Activated naive CD4-positive, alpha-beta T cell treated with anti-CD3 and anti-CD28 coated beads, Interleukin-2, amount 10 ng/mL, durations not matched to agents 7 days and 5 days (primary cell): ENCODE measurements around the gene GALNT10.

Experiments used
- CTCF ChIA-PET: fragments of 350-600 bp; sonication (Branson Sonifier 250); formaldehyde crosslinking; loops from one replicate; lab custom pipeline; 2021; ENCODE audit warnings: antibody characterized with exemption; lab: Charles Lee
- DNase-seq: peaks from one replicate; pipeline ENCODE4 v3.0.0-alpha.2; 2020
- H3K27ac Mint-ChIP-seq: one replicate; pipeline ENCODE4 v1.8.0; 2021; ENCODE audit warnings: mild to moderate bottlenecking, moderate library complexity, mixed read lengths
- H3K27me3 Mint-ChIP-seq: one replicate; pipeline ENCODE4 v1.8.0; 2021; ENCODE audit warnings: mild to moderate bottlenecking, mixed read lengths
- H3K36me3 Mint-ChIP-seq: one replicate; pipeline ENCODE4 v1.8.0; 2021; ENCODE audit warnings: mixed read lengths
- H3K4me1 Mint-ChIP-seq: one replicate; pipeline ENCODE4 v1.8.0; 2021; ENCODE audit warnings: mixed read lengths
- H3K4me3 Mint-ChIP-seq: one replicate; pipeline ENCODE4 v1.8.0; 2021; ENCODE audit warnings: mild to moderate bottlenecking, moderate library complexity, mixed read lengths
- H3K9me3 Mint-ChIP-seq: one replicate; pipeline ENCODE4 v1.8.0; 2021; ENCODE audit warnings: mixed read lengths

Gene GALNT10

GRCh38 chr5:154447089-154447725, 256.7 kb downstream of the GALNT10 start:
- DNase-seq: no peak
- Mint-ChIP-seq H3K27me3 (no peaks in the 10 kb centered on the region), H3K4me3 (peak overlapping the region; percentile 91), H3K4me1 (peaks cover 46% of the 10 kb centered on the region), H3K36me3 (peaks cover 31% of the 10 kb centered on the region), H3K9me3 (no peaks in the 10 kb centered on the region), H3K27ac (peak overlapping the region; percentile 77)
- CTCF ChIA-PET: interaction anchor here (1.2 to 2.0 kb wide), 2 partner anchors 374 to 375 kb away, joined by 3 to 7 read pairs; no protein-coding TSS in a partner anchor

DNA sequence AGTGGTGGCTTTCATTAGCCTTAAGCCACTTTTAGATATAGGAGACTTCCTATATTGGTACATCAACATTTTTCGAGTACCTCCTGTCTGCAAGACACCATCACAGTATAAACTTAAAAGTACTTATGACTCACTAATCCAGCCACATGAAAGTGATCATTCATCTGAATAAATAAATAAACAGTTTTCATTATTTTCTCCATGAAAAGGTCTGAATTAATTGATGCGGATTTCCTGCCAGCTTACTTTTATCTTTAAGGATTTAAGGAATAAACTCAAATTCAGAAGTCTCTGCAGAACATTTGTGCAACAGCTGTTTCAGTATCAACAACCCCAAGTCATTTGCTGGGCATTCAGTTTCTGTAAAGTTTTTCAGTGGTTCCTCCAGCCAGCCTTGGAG, 259.3 kb downstream of the GALNT10 start:
- CTCF ChIA-PET: interaction anchor here (1.6 kb wide), 1 partner anchor 17 kb away, joined by 6 read pairs; no protein-coding TSS in a partner anchor
- Mint-ChIP-seq H3K36me3 (peaks cover 46% of the 10 kb centered on the region), H3K4me1 (peaks cover 39% of the 10 kb centered on the region), H3K9me3 (no peaks in the 10 kb centered on the region), H3K27ac (no peak overlapping the region), H3K27me3 (no peaks in the 10 kb centered on the region), H3K4me3 (no peak overlapping the region)
- no peak for DNase-seq

DNA sequence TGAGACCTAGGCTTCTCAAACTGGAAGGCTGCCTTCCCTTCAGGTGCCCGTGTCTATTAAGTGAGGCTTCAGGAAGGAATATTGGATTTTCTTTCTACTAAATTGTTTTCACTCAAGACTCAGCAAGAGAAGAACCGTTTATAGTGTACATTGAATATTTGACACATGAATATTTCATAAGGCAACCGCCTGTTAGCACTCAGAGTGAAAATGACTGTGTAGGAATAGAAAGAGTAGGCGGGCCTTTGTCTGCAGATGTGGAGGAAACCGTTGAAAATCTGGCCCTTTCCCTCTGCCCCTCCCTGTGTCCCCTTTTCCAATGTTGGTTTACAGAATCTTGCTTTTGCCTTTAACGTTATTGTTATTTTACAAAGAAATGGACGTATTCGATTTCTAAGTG, 261.4 kb downstream of the GALNT10 start:
- no peaks in the 10 kb centered on the region for H3K27me3 Mint-ChIP-seq
- CTCF ChIA-PET: no interaction called here

GRCh38 chr5:154455585-154455984, 265.1 kb downstream of the GALNT10 start:
- Mint-ChIP-seq H3K4me1 (peaks cover 3% of the 10 kb centered on the region), H3K36me3 (peaks cover 62% of the 10 kb centered on the region), H3K4me3 (no peak overlapping the region), H3K9me3 (no peaks in the 10 kb centered on the region), H3K27me3 (no peaks in the 10 kb centered on the region), H3K27ac (peak overlapping the region; percentile 17)
- no peak for DNase-seq
- CTCF ChIA-PET: interaction anchor here (1.4 kb wide), 1 partner anchor 13 kb away, joined by 3 read pairs; no protein-coding TSS in a partner anchor

More for the DNA sequence above, 261.4 kb downstream of the GALNT10 start:
- peaks cover 59% of the 10 kb centered on the region for H3K36me3 Mint-ChIP-seq
- H3K4me3 Mint-ChIP-seq: no peak overlapping the region
- DNase-seq: no peak
- no peak overlapping the region for H3K27ac Mint-ChIP-seq
- peaks cover 32% of the 10 kb centered on the region for H3K4me1 Mint-ChIP-seq
- no peaks in the 10 kb centered on the region for H3K9me3 Mint-ChIP-seq

- H3K27ac Mint-ChIP-seq: no peak overlapping the region
- H3K9me3 Mint-ChIP-seq: no peaks in the 10 kb centered on the region
- H3K27me3 Mint-ChIP-seq: no peaks in the 10 kb centered on the region
- peaks cover 53% of the 10 kb centered on the region for H3K36me3 Mint-ChIP-seq
- H3K4me3 Mint-ChIP-seq: no peak overlapping the region
- CTCF ChIA-PET: interaction anchor here (1.4 kb wide), 1 partner anchor 12 kb away, joined by 3 read pairs; no protein-coding TSS in a partner anchor
- H3K4me1 Mint-ChIP-seq: no peaks in the 10 kb centered on the region
- DNase-seq: no peak
These were observed 266.0 kb downstream of the GALNT10 start for GRCh38 chr5:154456540-154456939.

- no peak overlapping the region for H3K27ac Mint-ChIP-seq
- no peaks in the 10 kb centered on the region for H3K27me3 Mint-ChIP-seq
- H3K36me3 Mint-ChIP-seq: peaks cover 35% of the 10 kb centered on the region
- CTCF ChIA-PET: interaction anchor here (0.8 kb wide), 1 partner anchor 387 kb away, joined by 3 read pairs; no protein-coding TSS in a partner anchor
- no peaks in the 10 kb centered on the region for H3K4me1 Mint-ChIP-seq
- no peak for DNase-seq
- no peak overlapping the region for H3K4me3 Mint-ChIP-seq
- H3K9me3 Mint-ChIP-seq: no peaks in the 10 kb centered on the region
These were observed 268.5 kb downstream of the GALNT10 start for GRCh38 chr5:154459015-154459414.

DNA sequence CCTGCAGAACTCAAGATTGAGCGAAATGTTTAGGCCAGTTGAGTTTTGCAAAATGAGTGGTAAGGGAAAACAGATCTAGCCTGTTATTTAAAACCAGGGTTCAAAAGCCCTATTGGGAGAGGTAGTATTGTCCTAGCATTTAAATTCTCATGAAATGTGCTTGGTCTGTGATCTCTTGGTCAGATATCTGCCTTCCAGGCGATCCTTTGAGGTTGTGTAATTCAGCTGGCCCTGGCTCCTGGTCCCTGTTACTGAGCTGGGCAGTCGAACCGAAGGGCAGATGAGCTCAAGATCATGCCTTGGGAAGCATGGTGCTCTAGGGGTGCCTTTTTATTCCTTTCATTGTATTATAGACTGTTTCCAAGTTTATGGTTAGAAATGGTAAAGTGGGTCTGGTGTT, 269.6 kb downstream of the GALNT10 start:
- CTCF ChIA-PET: no interaction called here
- Mint-ChIP-seq H3K4me3 (no peak overlapping the region), H3K27ac (no peak overlapping the region), H3K4me1 (no peaks in the 10 kb centered on the region), H3K9me3 (no peaks in the 10 kb centered on the region), H3K36me3 (peaks cover 28% of the 10 kb centered on the region), H3K27me3 (no peaks in the 10 kb centered on the region)
- DNase-seq: no peak

DNA sequence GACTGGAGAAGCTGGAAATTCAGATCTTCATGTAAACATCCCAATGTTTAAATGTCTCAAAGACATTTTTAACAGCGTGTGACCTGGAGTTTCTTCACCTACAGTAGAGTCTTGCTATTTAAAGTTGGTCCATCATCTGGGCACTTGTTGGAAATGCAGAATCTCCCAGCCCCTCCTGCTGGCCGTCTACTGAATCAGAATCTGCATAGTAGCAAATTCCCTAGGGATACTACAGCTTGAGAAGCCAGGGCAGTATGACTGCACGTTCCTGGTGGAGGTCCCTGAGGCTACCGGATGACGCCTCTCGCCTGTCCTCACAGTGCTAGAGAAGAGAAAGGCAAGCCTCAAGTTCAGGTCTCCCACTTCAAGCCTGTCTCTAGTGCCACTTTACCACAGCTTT, 271.0 kb downstream of the GALNT10 start:
- Mint-ChIP-seq H3K27me3 (peaks cover 6% of the 10 kb centered on the region), H3K9me3 (no peaks in the 10 kb centered on the region), H3K36me3 (peaks cover 18% of the 10 kb centered on the region), H3K4me3 (no peak overlapping the region), H3K4me1 (no peaks in the 10 kb centered on the region), H3K27ac (no peak overlapping the region)
- CTCF ChIA-PET: no interaction called here
- DNase-seq: no peak

DNA sequence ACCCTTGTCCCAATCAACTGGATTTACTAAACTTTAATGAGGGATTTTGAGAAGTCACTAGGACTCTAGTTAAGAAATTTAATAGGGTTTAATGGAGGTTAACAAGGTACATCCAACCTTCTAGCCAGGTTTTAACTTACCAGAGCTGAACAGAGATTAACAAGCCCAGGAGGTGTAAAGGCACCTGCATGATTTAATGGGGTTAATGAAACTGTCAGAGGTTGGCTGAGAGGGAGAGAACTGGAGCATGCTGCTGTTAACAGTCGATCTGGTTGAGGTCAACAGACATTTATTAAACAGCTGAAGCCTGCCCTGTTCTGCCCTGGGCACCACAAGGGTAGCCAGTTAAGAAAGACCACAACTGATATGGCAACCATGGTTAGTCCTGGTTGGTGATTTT, 273.9 kb downstream of the GALNT10 start:
- CTCF ChIA-PET: interaction anchor here (1.3 kb wide), 1 partner anchor 490 kb away, joined by 3 read pairs; no protein-coding TSS in a partner anchor
- H3K27ac Mint-ChIP-seq: no peak overlapping the region
- H3K4me3 Mint-ChIP-seq: no peak overlapping the region
- peaks cover 31% of the 10 kb centered on the region for H3K27me3 Mint-ChIP-seq
- H3K4me1 Mint-ChIP-seq: no peaks in the 10 kb centered on the region
- DNase-seq: no peak
- peaks cover 1% of the 10 kb centered on the region for H3K36me3 Mint-ChIP-seq
- H3K9me3 Mint-ChIP-seq: no peaks in the 10 kb centered on the region

DNA sequence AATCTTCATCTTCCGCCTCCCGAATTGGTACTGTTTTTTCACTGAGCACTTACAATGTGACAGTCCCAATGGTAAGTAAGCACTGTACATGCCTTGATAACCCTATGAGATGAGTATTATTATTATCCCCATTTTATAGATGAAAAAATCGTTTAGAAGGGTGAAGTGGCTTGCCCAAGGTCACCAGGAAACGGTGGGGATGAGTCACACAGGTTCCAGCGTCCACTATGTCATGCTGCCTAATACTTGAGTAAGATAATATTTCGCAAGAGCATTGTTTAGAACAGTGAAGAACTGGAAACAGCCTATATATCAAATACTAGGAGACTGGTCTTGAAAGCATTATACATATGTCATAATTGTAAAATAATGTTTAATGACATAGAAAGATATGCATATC, 274.6 kb downstream of the GALNT10 start:
- peaks cover 37% of the 10 kb centered on the region for H3K27me3 Mint-ChIP-seq
- H3K27ac Mint-ChIP-seq: no peak overlapping the region
- CTCF ChIA-PET: interaction anchor here (1.3 to 3.7 kb wide), 2 partner anchors 147 to 491 kb away, joined by 3 to 25 read pairs; no protein-coding TSS in a partner anchor
- no peaks in the 10 kb centered on the region for H3K9me3 Mint-ChIP-seq
- no peak for DNase-seq
- no peaks in the 10 kb centered on the region for H3K4me1 Mint-ChIP-seq
- peaks cover under 1% of the 10 kb centered on the region for H3K36me3 Mint-ChIP-seq
- H3K4me3 Mint-ChIP-seq: no peak overlapping the region

- Mint-ChIP-seq H3K4me3 (no peak overlapping the region), H3K36me3 (no peaks in the 10 kb centered on the region), H3K9me3 (no peaks in the 10 kb centered on the region), H3K27me3 (peaks cover 47% of the 10 kb centered on the region), H3K4me1 (no peaks in the 10 kb centered on the region), H3K27ac (no peak overlapping the region)
- DNase-seq: no peak
- CTCF ChIA-PET: interaction anchor here (1.1 to 3.7 kb wide), 7 partner anchors 17 to 393 kb away, joined by 3 to 25 read pairs (median 6); no protein-coding TSS in a partner anchor
These were observed 275.6 kb downstream of the GALNT10 start for GRCh38 chr5:154466147-154466546.

DNA sequence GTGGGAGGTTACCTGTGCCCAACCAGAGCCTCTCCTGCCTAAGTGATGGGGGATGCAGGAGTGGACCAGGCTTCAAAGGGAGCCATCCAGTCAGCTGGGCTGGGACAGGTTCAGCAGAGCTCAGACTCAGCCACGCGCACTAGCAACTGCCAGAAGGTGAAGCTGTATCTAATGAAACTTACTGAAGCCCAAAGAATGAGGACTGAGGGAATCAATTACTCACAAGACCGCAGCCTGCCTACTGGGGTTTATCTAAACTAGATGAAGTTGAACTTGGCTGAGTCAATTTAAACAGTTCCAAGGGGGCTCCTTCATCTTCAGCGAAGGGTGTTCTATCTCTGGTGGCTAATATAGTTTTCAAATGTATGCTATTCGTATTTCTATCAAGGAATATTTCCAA, 276.1 kb downstream of the GALNT10 start:
- CTCF ChIA-PET: interaction anchor here (0.6 to 3.7 kb wide), 10 partner anchors 15 to 394 kb away, joined by 3 to 25 read pairs (median 4); no protein-coding TSS in a partner anchor
- peaks cover 52% of the 10 kb centered on the region for H3K27me3 Mint-ChIP-seq
- no peaks in the 10 kb centered on the region for H3K9me3 Mint-ChIP-seq
- no peak for DNase-seq
- peaks cover 4% of the 10 kb centered on the region for H3K4me1 Mint-ChIP-seq
- H3K36me3 Mint-ChIP-seq: no peaks in the 10 kb centered on the region
- H3K4me3 Mint-ChIP-seq: no peak overlapping the region
- no peak overlapping the region for H3K27ac Mint-ChIP-seq

- no peak overlapping the region for H3K4me3 Mint-ChIP-seq
- H3K27me3 Mint-ChIP-seq: peaks cover 58% of the 10 kb centered on the region
- H3K27ac Mint-ChIP-seq: no peak overlapping the region
- H3K36me3 Mint-ChIP-seq: no peaks in the 10 kb centered on the region
- peak; percentile 81 for DNase-seq
- CTCF ChIA-PET: interaction anchor here (0.6 to 3.7 kb wide), 19 partner anchors 10 to 399 kb away, joined by 3 to 25 read pairs (median 3); no protein-coding TSS in a partner anchor
- H3K9me3 Mint-ChIP-seq: no peaks in the 10 kb centered on the region
- H3K4me1 Mint-ChIP-seq: peaks cover 4% of the 10 kb centered on the region
These were observed 277.3 kb downstream of the GALNT10 start for GRCh38 chr5:154467655-154468354.

- CTCF ChIA-PET: no interaction called here
- no peak for DNase-seq
- Mint-ChIP-seq H3K4me1 (peaks cover 20% of the 10 kb centered on the region), H3K36me3 (no peaks in the 10 kb centered on the region), H3K4me3 (no peak overlapping the region), H3K27me3 (peaks cover 82% of the 10 kb centered on the region), H3K27ac (no peak overlapping the region), H3K9me3 (no peaks in the 10 kb centered on the region)
These were observed 279.6 kb downstream of the GALNT10 start for GRCh38 chr5:154470137-154470536.
